Endodermal cell (in vitro differentiated cells): ENCODE results near the gene MED16. TPM values are rescaled to one million over a fixed set of nuclear protein-coding genes. Genes with fewer than 3 reads are reported as not detected.

Source experiments
- DNase-seq: peaks from one replicate; pipeline ENCODE4 v3.0.0-alpha.2; 2017
- H3K27ac ChIP-seq: 2 replicates; pipeline ENCODE4 v1.5.1; 2013; ENCODE audit warnings: mild to moderate bottlenecking, low read depth, low read length, moderate library complexity
- H3K27me3 ChIP-seq: 2 replicates; pipeline ENCODE4 v1.6.1; 2013; ENCODE audit warnings: mild to moderate bottlenecking, low read length, moderate library complexity; ENCODE audit not compliant: insufficient read depth, control insufficient read depth, poor library complexity, severe bottlenecking
- H3K36me3 ChIP-seq: 2 replicates; pipeline ENCODE4 v1.7.0; 2013; ENCODE audit warnings: mild to moderate bottlenecking, low read length, moderate library complexity; ENCODE audit not compliant: control insufficient read depth, insufficient read depth
- H3K4me1 ChIP-seq: one replicate; pipeline ENCODE4 v1.7.0; 2013; ENCODE audit warnings: low read length; ENCODE audit not compliant: control insufficient read depth, insufficient read depth
- H3K4me3 ChIP-seq: 2 replicates; pipeline ENCODE4 v1.5.1; 2013; ENCODE audit warnings: mild to moderate bottlenecking, low read length, moderate library complexity
- H3K9ac ChIP-seq: 2 replicates; pipeline ENCODE4 v1.6.1; 2013; ENCODE audit warnings: mild to moderate bottlenecking, low read length, moderate library complexity; ENCODE audit not compliant: poor library complexity, severe bottlenecking; ENCODE audit errors: extremely low read depth
- H3K9me3 ChIP-seq: 2 replicates; pipeline ENCODE4 v1.6.1; 2013; ENCODE audit warnings: mild to moderate bottlenecking, low read length, moderate library complexity; ENCODE audit not compliant: control insufficient read depth
- H3K27ac Mint-ChIP-seq: 2 replicates; pipeline ENCODE4 v1.8.0; 2020; ENCODE audit warnings: mixed read lengths
- H3K27me3 Mint-ChIP-seq: 2 replicates; pipeline ENCODE4 v1.8.0; 2021; ENCODE audit warnings: mild to moderate bottlenecking, mixed read lengths; ENCODE audit not compliant: insufficient read depth
- H3K36me3 Mint-ChIP-seq: 2 replicates; pipeline ENCODE4 v1.8.0; 2020; ENCODE audit warnings: low read depth, mixed read lengths
- H3K4me1 Mint-ChIP-seq: 2 replicates; pipeline ENCODE4 v1.8.0; 2020; ENCODE audit warnings: mixed read lengths
- H3K4me3 Mint-ChIP-seq: 2 replicates; pipeline ENCODE4 v1.8.0; 2020; ENCODE audit warnings: mild to moderate bottlenecking, moderate library complexity, mixed read lengths
- H3K9me3 Mint-ChIP-seq: 2 replicates; pipeline ENCODE4 v1.8.0; 2020; ENCODE audit warnings: mild to moderate bottlenecking, mixed read lengths
- WGBS, 2 experiments: methylation state at CpG; one replicate each; pipeline versions ENCODE4 v1.1.5 to v1.1.7; 2013; ENCODE audit warnings: missing lambda C conversion rate in 2 of 2, mixed read lengths in 1 of 2; ENCODE audit not compliant: insufficient coverage in 1 of 2, insufficient read length in 1 of 2; 5-methylcytosine and 5-hydroxymethylcytosine counted together
- total RNA-seq, 2 donors: library from RNA; stranded (reverse); fragmentation: NEBNext Ultra II Directional in 1 of 2; extraction: Animal tissue kit (Norgen Biotek cat#: 25700) in 1 of 2; gene quantifications; 2 replicates in 1 of 2; 3 replicates in 1 of 2; pipeline ENCODE4 v1.2.1, GENCODE V29; 2021
- TF ChIP-seq, protein P1 (sequence below): fragments of 200-600 bp; sonication (generic); conservative IDR thresholded peaks from 2 replicates; pipeline ENCODE4 v1.5.0; 2021; ENCODE audit warnings: antibody characterized with exemption, mild to moderate bottlenecking

MED16 gene
- total RNA-seq, 2 donors from 2014 or later, result 75.8 to 92.4 TPM

DNA sequence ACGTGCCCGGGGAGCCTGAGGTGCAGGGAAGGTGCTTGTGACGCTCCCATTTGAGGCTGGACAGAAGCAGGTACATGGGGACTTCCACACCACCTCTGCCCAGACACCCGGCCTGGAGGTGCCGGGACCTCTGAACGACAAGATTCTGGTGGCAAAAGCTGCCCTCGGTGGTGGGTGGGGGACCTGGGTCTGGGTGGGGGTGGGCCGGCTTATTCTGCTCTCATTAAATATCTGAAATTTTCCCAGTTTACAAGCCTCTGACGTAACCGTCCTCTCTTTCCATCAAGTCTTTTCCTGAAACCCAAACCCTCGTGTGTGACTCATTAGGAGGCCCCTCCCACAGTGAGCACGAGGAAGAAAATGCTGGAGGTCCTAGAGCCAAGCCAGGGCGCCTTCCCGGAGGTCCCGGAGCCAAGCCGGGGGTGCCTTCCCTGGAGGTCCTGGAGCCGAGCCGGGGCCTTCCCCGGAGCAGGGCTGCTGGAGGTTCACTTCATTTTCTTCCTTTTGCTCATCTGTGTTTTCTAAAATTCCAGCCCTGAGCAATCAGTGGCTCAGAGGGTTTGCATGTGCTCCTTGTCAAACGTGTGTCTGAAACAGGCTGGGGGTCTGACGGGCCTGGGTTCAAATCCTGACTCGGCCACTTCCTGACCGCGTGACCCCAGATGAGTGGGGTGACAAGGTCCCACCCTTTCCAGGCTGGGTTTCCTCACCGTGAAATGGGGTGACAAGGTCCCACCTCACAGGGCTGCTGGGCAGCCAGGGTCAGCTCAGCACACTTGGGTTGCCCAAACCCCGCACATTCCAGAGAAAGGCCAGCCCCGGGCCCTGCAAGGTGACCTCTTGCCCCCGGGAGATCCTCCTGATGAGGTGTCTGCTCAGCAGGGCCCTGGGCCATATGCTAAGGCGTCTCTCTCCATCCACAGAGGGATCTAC lies 23.5 kb downstream of the MED16 start:
- no peaks in the 10 kb centered on the region for H3K27me3 ChIP-seq
- Mint-ChIP-seq H3K27me3 (no peaks in the 10 kb centered on the region), H3K27ac (no peak overlapping the region), H3K4me3 (no peak overlapping the region), H3K36me3 (peaks cover 36% of the 10 kb centered on the region), H3K9me3 (peaks cover 5% of the 10 kb centered on the region), H3K4me1 (peaks cover 5% of the 10 kb centered on the region)
- H3K4me3 ChIP-seq, result no peak overlapping the region
- no peak overlapping the region for H3K9ac ChIP-seq
- H3K9me3 ChIP-seq, result no peaks in the 10 kb centered on the region
- H3K27ac ChIP-seq, result no peak overlapping the region
- TF ChIP-seq, protein P1, sequence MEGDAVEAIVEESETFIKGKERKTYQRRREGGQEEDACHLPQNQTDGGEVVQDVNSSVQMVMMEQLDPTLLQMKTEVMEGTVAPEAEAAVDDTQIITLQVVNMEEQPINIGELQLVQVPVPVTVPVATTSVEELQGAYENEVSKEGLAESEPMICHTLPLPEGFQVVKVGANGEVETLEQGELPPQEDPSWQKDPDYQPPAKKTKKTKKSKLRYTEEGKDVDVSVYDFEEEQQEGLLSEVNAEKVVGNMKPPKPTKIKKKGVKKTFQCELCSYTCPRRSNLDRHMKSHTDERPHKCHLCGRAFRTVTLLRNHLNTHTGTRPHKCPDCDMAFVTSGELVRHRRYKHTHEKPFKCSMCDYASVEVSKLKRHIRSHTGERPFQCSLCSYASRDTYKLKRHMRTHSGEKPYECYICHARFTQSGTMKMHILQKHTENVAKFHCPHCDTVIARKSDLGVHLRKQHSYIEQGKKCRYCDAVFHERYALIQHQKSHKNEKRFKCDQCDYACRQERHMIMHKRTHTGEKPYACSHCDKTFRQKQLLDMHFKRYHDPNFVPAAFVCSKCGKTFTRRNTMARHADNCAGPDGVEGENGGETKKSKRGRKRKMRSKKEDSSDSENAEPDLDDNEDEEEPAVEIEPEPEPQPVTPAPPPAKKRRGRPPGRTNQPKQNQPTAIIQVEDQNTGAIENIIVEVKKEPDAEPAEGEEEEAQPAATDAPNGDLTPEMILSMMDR, result no peak
- peak; percentile 50 for DNase-seq
- H3K36me3 ChIP-seq, result peaks cover 26% of the 10 kb centered on the region
- no peaks in the 10 kb centered on the region for H3K4me1 ChIP-seq
- WGBS, 2 experiments, result 91 to 92% methylated on average over 21 to 29 of the region's 29 CpGs

DNA sequence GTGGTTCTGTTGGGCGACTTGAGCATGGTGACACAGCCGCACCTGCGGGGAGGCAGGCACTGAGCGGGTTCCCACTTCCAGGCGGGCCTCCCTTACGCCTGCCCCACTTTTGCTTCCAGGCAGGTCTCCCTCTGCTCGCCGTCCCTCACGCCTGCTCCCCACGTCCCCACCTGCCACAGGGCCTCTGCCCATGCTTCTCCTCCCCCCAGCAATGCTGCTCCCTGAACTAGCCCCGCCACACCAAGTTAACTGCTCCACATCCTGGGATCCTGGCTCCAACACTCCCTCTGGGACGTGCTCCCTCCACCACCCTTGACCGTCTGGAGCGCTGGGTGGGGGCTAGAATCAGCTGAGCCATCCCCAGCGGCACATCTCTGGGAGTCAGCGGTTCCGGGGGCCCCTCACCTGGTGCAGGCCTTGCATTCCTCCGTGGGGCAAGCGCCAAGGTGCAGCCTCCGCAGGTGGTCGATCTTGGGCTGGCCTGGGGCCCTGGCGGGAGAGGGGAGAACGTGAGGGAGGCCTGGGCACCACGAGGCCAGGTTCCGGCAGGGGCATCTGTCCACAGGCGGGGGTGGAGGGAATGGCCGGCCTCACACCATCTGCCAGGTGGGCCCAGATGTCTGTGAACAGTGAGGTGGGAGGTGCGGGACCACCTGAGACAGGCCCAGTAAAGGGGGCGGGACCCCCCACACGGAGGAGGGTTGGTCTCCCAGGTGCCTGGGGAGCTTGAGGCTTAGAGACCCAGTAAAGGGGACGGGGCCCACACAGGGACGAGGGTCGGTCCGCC lies 24.3 kb downstream of the MED16 start:
- no peak overlapping the region for H3K4me3 Mint-ChIP-seq
- no peaks in the 10 kb centered on the region for H3K9me3 ChIP-seq
- H3K4me3 ChIP-seq, result no peak overlapping the region
- peak; percentile 43 for DNase-seq
- peaks cover 33% of the 10 kb centered on the region for H3K36me3 Mint-ChIP-seq
- H3K27ac Mint-ChIP-seq, result no peak overlapping the region
- WGBS, 2 experiments, result 92 to 96% methylated on average over 23 to 34 of the region's 34 CpGs
- H3K4me1 ChIP-seq, result no peaks in the 10 kb centered on the region
- peaks cover 5% of the 10 kb centered on the region for H3K4me1 Mint-ChIP-seq
- TF ChIP-seq, protein P1, result no peak
- no peaks in the 10 kb centered on the region for H3K27me3 ChIP-seq
- peaks cover 5% of the 10 kb centered on the region for H3K9me3 Mint-ChIP-seq
- H3K27me3 Mint-ChIP-seq, result peaks cover 2% of the 10 kb centered on the region
- H3K27ac ChIP-seq, result no peak overlapping the region
- peaks cover 22% of the 10 kb centered on the region for H3K36me3 ChIP-seq
- H3K9ac ChIP-seq, result no peak overlapping the region

DNA sequence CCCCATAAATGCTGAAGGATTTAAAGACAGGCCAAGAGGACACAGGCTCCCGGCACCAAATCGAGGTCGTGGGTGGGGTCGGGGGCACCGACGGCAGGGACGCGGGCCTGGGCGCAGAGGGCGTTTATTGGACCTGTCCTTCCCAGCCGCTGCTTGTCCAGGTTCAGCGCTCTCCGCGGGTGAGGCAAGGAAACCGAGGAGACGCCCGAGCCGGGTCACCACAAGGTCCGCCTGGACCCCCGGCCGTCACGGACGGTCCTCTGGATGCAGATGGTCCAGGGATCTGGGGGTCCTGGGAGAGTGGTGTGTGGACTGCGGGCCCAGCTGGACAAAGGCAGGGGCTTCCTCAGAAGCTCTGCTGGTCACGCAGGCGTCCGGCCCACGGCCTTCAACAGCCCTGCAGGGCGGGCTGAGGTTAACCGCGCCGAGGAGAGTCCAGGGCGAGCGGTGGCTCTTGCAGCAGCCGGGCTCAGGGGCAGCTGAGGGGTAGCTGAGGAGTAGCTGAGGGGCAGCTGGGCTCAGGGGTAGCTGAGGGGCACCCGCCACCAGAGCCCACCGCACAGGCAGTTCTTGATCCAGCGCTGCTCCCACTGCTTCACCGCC lies 25.0 kb downstream of the MED16 start:
- 95 to 97% methylated on average over 19 to 39 of the region's 39 CpGs for WGBS, 2 experiments
- peaks cover 31% of the 10 kb centered on the region for H3K36me3 Mint-ChIP-seq

More for the DNA sequence above, 25.0 kb downstream of the MED16 start:
- no peak overlapping the region for H3K4me3 Mint-ChIP-seq
- peaks cover 18% of the 10 kb centered on the region for H3K36me3 ChIP-seq
- H3K4me1 Mint-ChIP-seq, result peaks cover 5% of the 10 kb centered on the region
- peak; percentile 49 for DNase-seq
- H3K9me3 ChIP-seq, result no peaks in the 10 kb centered on the region
- peaks cover 7% of the 10 kb centered on the region for H3K27me3 Mint-ChIP-seq
- H3K27me3 ChIP-seq, result no peaks in the 10 kb centered on the region
- H3K9ac ChIP-seq, result no peak overlapping the region
- H3K27ac Mint-ChIP-seq, result peak overlapping the region; percentile 52
- TF ChIP-seq, protein P1, result no peak
- H3K4me3 ChIP-seq, result no peak overlapping the region
- no peak overlapping the region for H3K27ac ChIP-seq
- no peaks in the 10 kb centered on the region for H3K4me1 ChIP-seq
- peaks cover 5% of the 10 kb centered on the region for H3K9me3 Mint-ChIP-seq
